ENCODE measurements around the gene MTG2.
A peak's percentile ranks its signal among the peaks of the same experiment; 100 is the strongest.

The MTG2 gene

GRCh38 chr20:62163986-62164762 lies 18.7 kb upstream of the MTG2 start:
- DNase-seq, result no peak

- DNase-seq, result no peak
Measured at GRCh38 chr20:62164879-62165761, 17.7 kb upstream of the MTG2 start.

GRCh38 chr20:62165762-62166399 lies 16.9 kb upstream of the MTG2 start:
- DNase-seq, result no peak

- no peak for DNase-seq
Measured at GRCh38 chr20:62167474-62167873, 15.4 kb upstream of the MTG2 start.

GRCh38 chr20:62168061-62168460 lies 14.8 kb upstream of the MTG2 start:
- no peak for DNase-seq

- DNase-seq, result no peak
Measured at GRCh38 chr20:62168890-62169435, 13.9 kb upstream of the MTG2 start.

GRCh38 chr20:62170536-62170935 lies 12.3 kb upstream of the MTG2 start:
- no peak for DNase-seq

- DNase-seq, result no peak
Measured at GRCh38 chr20:62171245-62171644, 11.6 kb upstream of the MTG2 start.

- DNase-seq, result no peak
Measured at GRCh38 chr20:62172666-62173065, 10.2 kb upstream of the MTG2 start.

GRCh38 chr20:62174021-62174804 lies 8.6 kb upstream of the MTG2 start:
- no peak for DNase-seq

- no peak for DNase-seq
Measured at GRCh38 chr20:62174870-62175624, 7.8 kb upstream of the MTG2 start.

- DNase-seq, result no peak
Measured at GRCh38 chr20:62175711-62176110, 7.1 kb upstream of the MTG2 start.

- no peak for DNase-seq
Measured at GRCh38 chr20:62176866-62177265, 6.0 kb upstream of the MTG2 start.

- no peak for DNase-seq
Measured at GRCh38 chr20:62177307-62177706, 5.5 kb upstream of the MTG2 start.

- no peak for DNase-seq
Measured at GRCh38 chr20:62178316-62179161, 4.3 kb upstream of the MTG2 start.

- DNase-seq, result no peak
Measured at GRCh38 chr20:62179162-62179504, 3.7 kb upstream of the MTG2 start.

GRCh38 chr20:62181808-62182207 lies 1.0 kb upstream of the MTG2 start:
- DNase-seq, result no peak

- DNase-seq, result peak; percentile 7
Measured at GRCh38 chr20:62183426-62184142, 756 bp downstream of the MTG2 start.

GRCh38 chr20:62186096-62186426 lies 3.2 kb downstream of the MTG2 start:
- DNase-seq, result no peak
